GM19238 (cell line): ENCODE results near the gene GOLGA8H.
"Not testable (repeated sequence)": the region's sequence is repeated elsewhere in the genome, so short reads cannot be mapped to it uniquely, and the experiment has no call there.

Source experiments
- DNase-seq: peaks from one replicate; pipeline ENCODE4 v3.0.0; 2011; ENCODE audit warnings: low spot score; ENCODE audit not compliant: insufficient read length

Gene GOLGA8H

GRCh38 chr15:30603796-30604195, at the start of gene GOLGA8H:
Gene GOLGA8H (plus strand): TSS chr15:30604028. CDS start chr15:30604126, 98 bp downstream.
- DNase-seq = not testable (repeated sequence)

GRCh38 chr15:30566949-30567348, 36.9 kb upstream of the GOLGA8H start:
- not testable (repeated sequence) for DNase-seq

GRCh38 chr15:30573012-30573491, 30.8 kb upstream of the GOLGA8H start:
- DNase-seq = not testable (repeated sequence)

GRCh38 chr15:30579394-30579970, 24.3 kb upstream of the GOLGA8H start:
- DNase-seq = not testable (repeated sequence)

GRCh38 chr15:30580716-30581115, 23.1 kb upstream of the GOLGA8H start:
- not testable (repeated sequence) for DNase-seq

- not testable (repeated sequence) for DNase-seq
Measured at GRCh38 chr15:30598953-30599352, 4.9 kb upstream of the GOLGA8H start.

- DNase-seq = not testable (repeated sequence)
Measured at GRCh38 chr15:30612271-30612670, 8.4 kb downstream of the GOLGA8H start.

GRCh38 chr15:30621342-30621741, 17.5 kb downstream of the GOLGA8H start:
- DNase-seq = not testable (repeated sequence)

- DNase-seq = peak; percentile 47
Measured at GRCh38 chr15:30625436-30626193, 21.8 kb downstream of the GOLGA8H start, which contains the start of gene ARHGAP11B. Gene ARHGAP11B (plus strand): TSS chr15:30626128.

- DNase-seq = not testable (repeated sequence)
Measured at GRCh38 chr15:30626194-30626565, 22.4 kb downstream of the GOLGA8H start.

GRCh38 chr15:30626632-30627031, 22.8 kb downstream of the GOLGA8H start:
- not testable (repeated sequence) for DNase-seq

- DNase-seq = peak; percentile 13
Measured at GRCh38 chr15:30650012-30650929, 46.4 kb downstream of the GOLGA8H start.

- not testable (repeated sequence) for DNase-seq
Measured at GRCh38 chr15:30661154-30661553, 57.3 kb downstream of the GOLGA8H start.
